Stimulated activated effector memory CD8-positive, alpha-beta T cell treated with anti-CD3 and anti-CD28 coated beads, Interleukin-12 subunit alpha, Interleukin-12 subunit beta, amount 100 ng/mL, for 72 hours (primary cell): ENCODE measurements around the gene DPP6.

Experiments used
- ATAC-seq: fragments of 150-1000 bp; cut with Tn5 transposase; 2 replicates; pipeline ENCODE4 v1.10.0; 2021
- DNase-seq, 2 donors: peaks; one replicate each; pipeline ENCODE4 v3.0.0; 2021 to 2022; ENCODE audit warnings: low spot score in 2 of 2
- H3K27ac Mint-ChIP-seq: one replicate; pipeline ENCODE4 v1.8.0; 2022; ENCODE audit warnings: mild to moderate bottlenecking, mixed read lengths
- H3K36me3 Mint-ChIP-seq: one replicate; pipeline ENCODE4 v1.8.0; 2022; ENCODE audit warnings: mild to moderate bottlenecking, mixed read lengths
- H3K4me1 Mint-ChIP-seq: one replicate; pipeline ENCODE4 v1.8.0; 2022; ENCODE audit warnings: mixed read lengths
- H3K4me3 Mint-ChIP-seq: one replicate; pipeline ENCODE4 v1.8.0; 2022; ENCODE audit warnings: mild to moderate bottlenecking, mixed read lengths
- H3K9me3 Mint-ChIP-seq: one replicate; pipeline ENCODE4 v1.8.0; 2022; ENCODE audit warnings: mixed read lengths

The DPP6 gene

DNA sequence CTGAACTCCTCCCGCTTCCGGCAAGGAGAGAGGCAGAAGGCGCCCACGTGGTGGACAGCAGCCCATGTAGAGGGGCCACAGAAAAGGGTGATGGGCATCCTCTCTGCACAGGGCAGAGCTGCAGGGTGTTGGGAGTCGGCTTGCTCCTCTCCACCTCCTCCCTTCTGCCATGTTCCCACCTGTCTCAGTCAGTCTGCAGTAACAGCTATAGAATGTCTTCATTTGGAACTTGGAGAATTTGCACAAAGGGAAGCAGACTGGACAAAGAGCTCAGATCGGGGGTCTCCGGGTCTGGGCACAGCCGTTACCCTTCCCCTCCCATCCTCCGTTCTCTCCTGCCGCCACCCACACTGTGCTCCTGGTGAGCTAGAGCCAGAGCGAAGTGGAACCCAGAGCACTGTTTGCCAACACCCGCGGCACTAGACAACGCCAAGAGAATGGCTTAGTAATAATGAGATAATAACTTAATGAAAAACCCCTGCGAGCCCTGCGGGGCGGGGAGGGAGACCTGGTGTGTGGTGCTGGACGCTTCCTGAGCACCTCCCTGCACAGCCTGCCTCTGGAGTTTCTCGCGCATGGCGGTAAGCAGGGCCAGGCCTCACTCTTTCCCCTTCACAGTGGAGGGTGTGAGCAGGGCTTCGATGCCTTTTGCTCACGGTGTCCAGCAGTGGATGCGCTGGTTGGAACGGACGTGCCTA is 696.0 kb downstream of the DPP6 start:
- no peaks in the 10 kb centered on the region for H3K36me3 Mint-ChIP-seq
- no peaks in the 10 kb centered on the region for H3K4me1 Mint-ChIP-seq
- ATAC-seq (no peak), DNase-seq (no peak)
- H3K4me3 Mint-ChIP-seq: no peak overlapping the region
- H3K9me3 Mint-ChIP-seq: no peaks in the 10 kb centered on the region
- no peak overlapping the region for H3K27ac Mint-ChIP-seq

DNA sequence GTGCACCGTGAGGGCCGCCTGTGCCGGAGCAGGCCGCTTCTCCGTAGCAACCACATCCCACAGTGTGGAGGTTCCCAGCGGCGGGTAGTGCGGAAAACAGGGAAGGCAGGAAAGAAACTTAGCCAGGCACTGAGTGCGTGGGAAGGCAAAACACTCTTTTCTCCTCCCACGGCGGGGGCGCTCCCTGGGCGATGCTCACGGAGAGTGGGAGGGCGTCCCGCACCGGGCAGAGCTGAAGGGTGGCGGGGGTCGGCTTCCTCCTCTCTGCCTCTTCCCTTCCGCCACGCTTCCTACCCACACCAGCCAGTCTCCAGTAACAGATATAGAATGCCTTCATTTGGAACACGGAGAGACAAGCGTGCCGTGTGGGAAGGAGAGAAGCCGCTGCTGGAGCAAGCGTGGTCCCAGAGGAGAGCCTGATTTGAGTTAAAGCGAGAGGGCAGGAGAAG is 698.2 kb downstream of the DPP6 start:
- Mint-ChIP-seq H3K36me3 (no peaks in the 10 kb centered on the region), H3K27ac (no peak overlapping the region), H3K4me1 (no peaks in the 10 kb centered on the region), H3K9me3 (no peaks in the 10 kb centered on the region), H3K4me3 (no peak overlapping the region)
- DNase-seq: no peak
- no peak for ATAC-seq

DNA sequence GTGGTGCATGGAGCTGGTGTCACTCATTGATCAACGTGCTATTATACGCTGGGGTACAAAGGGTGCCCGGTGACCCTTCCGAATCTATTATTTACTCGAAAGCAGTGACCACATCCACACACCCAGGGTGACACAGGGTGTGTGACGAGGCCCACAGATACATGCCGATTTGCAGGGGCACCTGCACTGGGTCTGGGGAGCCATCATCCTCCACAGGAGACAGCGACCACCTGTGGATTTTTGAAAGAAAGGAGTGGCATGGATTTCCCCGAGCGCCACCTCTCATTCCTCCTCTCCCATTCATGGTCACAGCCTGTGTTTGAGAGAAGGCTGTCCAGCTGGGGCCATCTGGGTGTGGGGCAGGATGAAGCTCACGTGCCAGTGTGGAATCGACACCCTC is 701.0 kb downstream of the DPP6 start:
- peaks cover 4% of the 10 kb centered on the region for H3K9me3 Mint-ChIP-seq
- no peak overlapping the region for H3K27ac Mint-ChIP-seq
- DNase-seq: no peak
- H3K4me1 Mint-ChIP-seq: no peaks in the 10 kb centered on the region
- H3K4me3 Mint-ChIP-seq: no peak overlapping the region
- H3K36me3 Mint-ChIP-seq: no peaks in the 10 kb centered on the region
- no peak for ATAC-seq

GRCh38 chr7:154757756-154758155 is 705.6 kb downstream of the DPP6 start:
- Mint-ChIP-seq H3K36me3 (no peaks in the 10 kb centered on the region), H3K27ac (no peak overlapping the region), H3K4me1 (no peaks in the 10 kb centered on the region), H3K4me3 (no peak overlapping the region), H3K9me3 (peaks cover 6% of the 10 kb centered on the region)
- no peak for ATAC-seq
- no peak for DNase-seq

- Mint-ChIP-seq H3K27ac (no peak overlapping the region), H3K36me3 (no peaks in the 10 kb centered on the region), H3K4me1 (no peaks in the 10 kb centered on the region), H3K4me3 (no peak overlapping the region), H3K9me3 (peaks cover 6% of the 10 kb centered on the region)
- DNase-seq (no peak), ATAC-seq (no peak)
Measured at GRCh38 chr7:154759989-154760388, 707.8 kb downstream of the DPP6 start.

DNA sequence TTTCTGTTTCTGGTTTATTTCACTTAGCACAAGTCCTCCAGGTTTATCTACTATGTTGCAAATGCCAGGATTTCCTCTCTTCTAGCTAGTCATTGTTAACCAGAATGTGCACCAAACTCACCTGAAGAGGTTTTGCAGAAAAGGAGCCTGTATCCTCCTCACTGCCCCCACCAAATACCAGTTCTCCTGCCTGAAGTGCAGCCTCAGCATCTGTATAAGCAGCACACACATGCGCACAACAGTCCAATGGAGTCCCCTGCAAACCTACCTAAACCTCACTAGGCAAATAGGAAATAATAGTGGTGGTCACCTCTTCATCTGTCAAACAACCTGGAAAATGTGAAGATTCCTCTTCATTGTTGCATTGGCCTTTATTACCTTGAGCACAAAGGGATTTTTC is 712.9 kb downstream of the DPP6 start:
- DNase-seq (no peak), ATAC-seq (no peak)
- no peaks in the 10 kb centered on the region for H3K4me1 Mint-ChIP-seq
- no peak overlapping the region for H3K27ac Mint-ChIP-seq
- no peaks in the 10 kb centered on the region for H3K36me3 Mint-ChIP-seq
- peaks cover 2% of the 10 kb centered on the region for H3K9me3 Mint-ChIP-seq
- H3K4me3 Mint-ChIP-seq: no peak overlapping the region

DNA sequence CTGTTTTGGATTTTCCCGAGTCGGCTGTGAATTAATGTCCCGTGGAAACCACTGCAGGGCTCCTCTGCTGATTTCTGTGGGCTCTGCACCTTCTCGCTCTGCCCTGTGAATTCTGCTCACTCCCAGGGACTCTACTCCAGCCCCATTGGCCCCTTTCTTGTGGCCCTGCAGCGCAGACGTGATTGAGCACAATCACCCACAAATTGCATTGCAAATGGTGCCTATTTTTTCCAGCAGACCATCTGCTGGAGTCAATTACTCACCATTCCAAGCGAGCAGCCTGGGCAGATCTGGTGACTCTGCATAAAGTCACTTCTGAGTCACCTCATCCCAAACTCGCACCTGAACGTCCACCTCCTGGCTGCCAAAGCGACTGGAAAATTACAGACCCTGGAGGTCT is 714.9 kb downstream of the DPP6 start:
- ATAC-seq (no peak), DNase-seq (no peak)
- H3K9me3 Mint-ChIP-seq: no peaks in the 10 kb centered on the region

DNA sequence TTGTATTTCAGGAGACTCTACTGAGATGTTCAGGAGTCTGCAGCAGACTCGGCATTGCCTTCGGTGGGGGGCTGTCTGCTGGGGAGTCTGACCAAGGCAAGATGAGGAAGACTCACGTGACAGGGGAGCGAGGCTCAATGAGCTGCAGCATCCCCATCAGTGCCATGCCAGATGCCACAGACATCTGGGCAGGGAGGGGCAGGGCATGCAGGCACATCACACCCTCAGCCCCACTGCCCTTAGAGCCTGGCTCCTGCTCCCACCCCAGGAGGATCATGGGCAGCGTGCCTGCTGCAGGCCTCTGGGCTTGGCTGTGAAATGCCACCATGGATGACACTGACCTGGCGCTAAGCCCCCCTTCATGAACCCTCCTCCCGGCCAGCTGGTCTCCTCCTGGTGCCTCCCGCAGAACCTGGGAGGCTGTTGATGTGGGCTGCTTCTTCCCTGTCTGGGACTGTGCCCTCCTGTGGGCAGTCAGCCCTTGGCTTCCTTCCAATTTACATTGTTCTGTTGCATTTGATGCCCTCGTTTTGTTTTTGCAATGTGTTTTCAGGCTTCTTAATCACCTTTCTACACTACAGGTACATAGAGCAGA is 715.7 kb downstream of the DPP6 start:
- ATAC-seq: no peak
- Mint-ChIP-seq H3K27ac (no peak overlapping the region), H3K4me3 (no peak overlapping the region), H3K4me1 (no peaks in the 10 kb centered on the region), H3K36me3 (no peaks in the 10 kb centered on the region), H3K9me3 (no peaks in the 10 kb centered on the region)
- DNase-seq: no peak

More for the DNA sequence above, 714.9 kb downstream of the DPP6 start:
- no peaks in the 10 kb centered on the region for H3K36me3 Mint-ChIP-seq
- no peak overlapping the region for H3K4me3 Mint-ChIP-seq
- H3K27ac Mint-ChIP-seq: no peak overlapping the region
- no peaks in the 10 kb centered on the region for H3K4me1 Mint-ChIP-seq

GRCh38 chr7:154769001-154769400 is 716.8 kb downstream of the DPP6 start:
- no peak overlapping the region for H3K27ac Mint-ChIP-seq
- H3K4me1 Mint-ChIP-seq: no peaks in the 10 kb centered on the region
- no peak for ATAC-seq

DNA sequence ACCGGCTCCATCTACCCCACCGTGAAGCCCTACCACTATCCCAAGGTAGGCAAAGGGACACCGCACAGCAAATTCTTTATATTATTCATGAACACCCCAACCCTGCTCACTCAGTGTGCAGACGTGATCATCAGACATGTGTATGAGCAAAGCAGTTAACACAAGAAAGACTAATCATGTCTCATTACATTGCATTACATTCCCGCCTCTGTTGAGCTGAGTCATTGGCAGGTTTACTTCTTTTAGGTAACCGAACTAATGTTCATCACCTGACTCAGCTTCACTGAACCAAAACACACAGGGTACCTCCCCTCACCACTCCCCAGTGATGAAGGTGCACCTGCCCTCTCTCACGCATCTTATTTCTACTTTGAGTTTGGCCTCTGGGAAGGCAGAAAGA is 717.3 kb downstream of the DPP6 start:
- no peak for ATAC-seq
- no peak for DNase-seq
- no peaks in the 10 kb centered on the region for H3K4me1 Mint-ChIP-seq
- H3K9me3 Mint-ChIP-seq: no peaks in the 10 kb centered on the region
- H3K36me3 Mint-ChIP-seq: no peaks in the 10 kb centered on the region
- no peak overlapping the region for H3K4me3 Mint-ChIP-seq
- no peak overlapping the region for H3K27ac Mint-ChIP-seq

More at GRCh38 chr7:154769001-154769400, 716.8 kb downstream of the DPP6 start:
- Mint-ChIP-seq H3K4me3 (no peak overlapping the region), H3K36me3 (no peaks in the 10 kb centered on the region), H3K9me3 (no peaks in the 10 kb centered on the region)
- DNase-seq: no peak

DNA sequence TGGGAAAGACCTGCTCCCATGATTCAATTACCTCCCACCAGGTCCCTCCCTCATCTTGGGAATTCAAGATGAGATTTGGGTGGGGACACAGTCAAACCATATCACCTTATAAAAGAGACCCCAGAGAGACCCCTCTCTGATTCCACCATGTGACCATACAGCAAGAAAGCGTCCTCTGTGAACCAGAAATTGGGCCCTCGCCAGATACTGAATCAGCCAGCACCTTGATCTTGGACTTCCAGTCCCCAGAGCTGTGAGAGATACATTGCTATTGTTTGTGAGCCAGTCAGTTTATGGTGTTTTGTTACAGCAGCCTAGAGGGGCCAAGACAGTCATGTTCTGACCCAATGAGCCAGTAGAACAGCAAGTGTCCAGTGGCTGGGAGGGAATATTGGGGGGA is 718.2 kb downstream of the DPP6 start:
- H3K27ac Mint-ChIP-seq: no peak overlapping the region
- H3K4me3 Mint-ChIP-seq: no peak overlapping the region
- no peaks in the 10 kb centered on the region for H3K4me1 Mint-ChIP-seq
- ATAC-seq (no peak), DNase-seq (no peak)
- H3K9me3 Mint-ChIP-seq: no peaks in the 10 kb centered on the region
- no peaks in the 10 kb centered on the region for H3K36me3 Mint-ChIP-seq

GRCh38 chr7:154770962-154771361 is 718.8 kb downstream of the DPP6 start:
- H3K9me3 Mint-ChIP-seq: no peaks in the 10 kb centered on the region
- H3K4me1 Mint-ChIP-seq: no peaks in the 10 kb centered on the region
- no peak for DNase-seq
- no peak overlapping the region for H3K27ac Mint-ChIP-seq
- H3K36me3 Mint-ChIP-seq: no peaks in the 10 kb centered on the region
- no peak for ATAC-seq
- no peak overlapping the region for H3K4me3 Mint-ChIP-seq

- ATAC-seq: no peak
- H3K27ac Mint-ChIP-seq: no peak overlapping the region
- no peak for DNase-seq
- H3K36me3 Mint-ChIP-seq: peaks cover 4% of the 10 kb centered on the region
- H3K9me3 Mint-ChIP-seq: peaks cover 5% of the 10 kb centered on the region
- H3K4me1 Mint-ChIP-seq: no peaks in the 10 kb centered on the region
- no peak overlapping the region for H3K4me3 Mint-ChIP-seq
Measured at GRCh38 chr7:154774303-154774969, 722.2 kb downstream of the DPP6 start.

- Mint-ChIP-seq H3K4me1 (no peaks in the 10 kb centered on the region), H3K9me3 (peaks cover 6% of the 10 kb centered on the region)
Measured at GRCh38 chr7:154775681-154776080, 723.5 kb downstream of the DPP6 start.

DNA sequence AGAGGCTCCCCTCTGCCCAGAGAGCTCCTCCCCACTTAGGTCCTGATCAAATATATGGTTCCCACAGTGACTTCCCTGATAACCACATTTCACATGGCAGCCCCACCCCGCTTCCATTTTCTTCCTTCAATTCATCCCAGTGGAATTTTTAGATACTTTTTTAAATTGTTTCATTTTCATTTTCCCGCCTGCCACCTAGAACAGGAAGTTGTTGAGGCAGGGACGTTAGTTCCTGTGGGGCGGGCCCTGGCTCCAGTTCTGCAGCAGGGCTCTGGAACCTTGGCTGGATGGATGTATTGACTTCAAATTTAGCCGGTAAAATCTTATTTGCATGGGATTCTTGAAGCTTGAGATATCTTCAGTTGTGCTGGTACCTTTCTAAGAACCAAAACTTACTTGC is 724.2 kb downstream of the DPP6 start:
- Mint-ChIP-seq H3K4me3 (no peak overlapping the region), H3K4me1 (no peaks in the 10 kb centered on the region)

More at GRCh38 chr7:154775681-154776080, 723.5 kb downstream of the DPP6 start:
- H3K4me3 Mint-ChIP-seq: no peak overlapping the region
- peaks cover 5% of the 10 kb centered on the region for H3K36me3 Mint-ChIP-seq
- no peak overlapping the region for H3K27ac Mint-ChIP-seq
- DNase-seq: no peak
- ATAC-seq: no peak

DNA sequence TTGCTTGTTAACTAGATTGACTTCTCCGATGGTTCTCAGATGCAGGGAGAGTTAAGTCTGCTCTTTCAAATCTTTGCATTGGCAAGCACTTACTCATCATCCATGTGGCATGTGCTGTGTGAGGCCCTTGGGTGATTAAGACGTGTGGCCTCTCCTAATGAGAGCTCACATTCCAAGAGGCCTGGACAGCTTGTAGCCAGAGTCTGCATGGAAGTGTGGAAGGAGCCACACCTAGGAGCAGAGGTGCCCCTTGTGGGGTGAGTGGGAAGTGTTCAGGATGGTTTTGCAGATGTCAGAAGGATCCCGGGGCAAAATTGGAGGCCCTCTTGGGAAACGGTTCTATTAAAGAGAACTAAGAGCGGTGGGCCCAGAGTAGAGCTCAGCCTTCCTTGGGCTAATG is 724.8 kb downstream of the DPP6 start:
- peaks cover 5% of the 10 kb centered on the region for H3K36me3 Mint-ChIP-seq
- no peak overlapping the region for H3K4me3 Mint-ChIP-seq
- no peak for ATAC-seq
- no peak overlapping the region for H3K27ac Mint-ChIP-seq
- no peaks in the 10 kb centered on the region for H3K4me1 Mint-ChIP-seq
- DNase-seq: no peak
- H3K9me3 Mint-ChIP-seq: peaks cover 6% of the 10 kb centered on the region

More for the DNA sequence above, 724.2 kb downstream of the DPP6 start:
- peaks cover 6% of the 10 kb centered on the region for H3K9me3 Mint-ChIP-seq
- ATAC-seq: no peak
- no peak for DNase-seq
- peaks cover 5% of the 10 kb centered on the region for H3K36me3 Mint-ChIP-seq
- H3K27ac Mint-ChIP-seq: no peak overlapping the region
